Ishikawa (cell line): ENCODE data around the gene GNAL.

Experiments used
- MAX ChIP-seq: IDR thresholded peaks from 2 replicates; pipeline ENCODE4 v1.6.1; 2012
- RAD21 ChIP-seq: IDR thresholded peaks from 2 replicates; pipeline ENCODE4 v1.6.1; 2012; ENCODE audit warnings: low read depth
- REST ChIP-seq: IDR thresholded peaks from 2 replicates; pipeline ENCODE4 v1.6.1; 2012; ENCODE audit warnings: low read depth, mild to moderate bottlenecking
- TAF1 ChIP-seq: IDR thresholded peaks from 2 replicates; pipeline ENCODE4 v1.6.1; 2012; ENCODE audit warnings: low read depth, mild to moderate bottlenecking
- ZBTB7A ChIP-seq: IDR thresholded peaks from 2 replicates; pipeline ENCODE4 v1.6.1; 2012; ENCODE audit warnings: low read depth

DNA sequence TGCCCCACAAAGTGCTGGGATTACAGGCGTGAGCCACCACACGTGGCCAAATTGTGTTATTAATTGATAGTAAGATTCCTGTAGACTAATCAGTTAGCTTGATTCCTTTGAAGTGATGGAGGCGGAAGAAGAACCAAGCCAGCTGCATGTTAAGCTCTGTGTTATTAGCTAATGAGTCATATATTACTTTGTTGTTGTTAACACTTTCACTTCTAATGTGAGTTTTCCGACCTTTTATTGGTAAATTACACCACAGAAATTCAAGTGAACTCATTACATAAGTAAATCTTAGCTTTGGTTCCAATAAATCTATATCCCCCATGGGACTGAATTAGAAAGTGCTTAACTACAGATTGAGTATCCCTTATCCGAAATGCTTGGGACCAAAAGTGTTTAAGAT lies 182.4 kb downstream of the GNAL start:
- TF ChIP-seq REST = no peak
- TF ChIP-seq TAF1 = no peak
- TF ChIP-seq RAD21 = no peak
- no peak for TF ChIP-seq MAX
- no peak for TF ChIP-seq ZBTB7A
